ENCODE results near the gene UBE2H.

GRCh38 chr7:129947701-129948100 is 5.1 kb downstream of the UBE2H start:
- no peak for TF ChIP-seq CTCF (conservative IDR thresholded peaks at IDR 0.05; ENCODE audit: low read length)
- no peak for TF ChIP-seq EZH2phosphoT487 (IDR thresholded peaks at IDR 0.05; ENCODE audit: borderline replicate concordance)

Measured in Loucy (cell line).